GM23338 (cell line): ENCODE measurements around the gene TANGO6. TPM values are rescaled to one million over a fixed set of nuclear protein-coding genes. Genes with fewer than 3 reads are reported as not detected.

Source experiments
- ATAC-seq: fragments of 200-7000 bp; cut with Tn5 transposase; 3 replicates; pipeline ENCODE4 v1.9.1; 2020
- DNase-seq: peaks from one replicate; pipeline ENCODE4 v3.0.0-alpha.2; 2015; ENCODE audit warnings: low spot score
- H2AFZ ChIP-seq: fragments of 200-600 bp; sonication (generic); 2 replicates; pipeline ENCODE4 v1.8.0; 2016; ENCODE audit warnings: antibody characterized with exemption, mild to moderate bottlenecking, moderate library complexity
- H3F3A ChIP-seq: fragments of 200-600 bp; sonication (generic); replicated peaks from 2 replicates; pipeline ENCODE4 v1.8.0; 2017; ENCODE audit warnings: antibody characterized with exemption, mixed run types, low read depth
- H3K27ac ChIP-seq: fragments of 200-600 bp; sonication (generic); 2 replicates; pipeline ENCODE4 v1.6.1; 2016; ENCODE audit warnings: low read depth
- H3K27me3 ChIP-seq: fragments of 200-600 bp; sonication (generic); 2 replicates; pipeline ENCODE4 v1.8.0; 2016; ENCODE audit warnings: mild to moderate bottlenecking, mixed run types, moderate library complexity; ENCODE audit not compliant: insufficient read depth
- H3K36me3 ChIP-seq: fragments of 200-600 bp; sonication (generic); 2 replicates; pipeline ENCODE4 v1.8.0; 2016; ENCODE audit warnings: mild to moderate bottlenecking; ENCODE audit not compliant: insufficient read depth
- H3K4me1 ChIP-seq: fragments of 200-600 bp; sonication (generic); 2 replicates; pipeline ENCODE4 v1.8.0; 2016; ENCODE audit warnings: mild to moderate bottlenecking, moderate library complexity; ENCODE audit not compliant: insufficient read depth
- H3K4me2 ChIP-seq: fragments of 200-600 bp; sonication (generic); 2 replicates; pipeline ENCODE4 v1.7.1; 2017; ENCODE audit warnings: mixed run types
- H3K4me3 ChIP-seq: fragments of 200-600 bp; sonication (generic); 2 replicates; pipeline ENCODE4 v1.6.1; 2016; ENCODE audit warnings: mixed run types
- H3K79me2 ChIP-seq: fragments of 200-600 bp; sonication (generic); replicated peaks from 2 replicates; pipeline ENCODE4 v1.8.0; 2017; ENCODE audit warnings: mild to moderate bottlenecking; ENCODE audit not compliant: insufficient read depth
- H3K9me2 ChIP-seq: fragments of 200-600 bp; sonication (generic); 2 replicates; pipeline ENCODE4 v1.8.0; 2017; ENCODE audit not compliant: insufficient read depth
- H4K20me1 ChIP-seq: fragments of 200-600 bp; sonication (generic); replicated peaks from 2 replicates; pipeline ENCODE4 v1.8.0; 2017; ENCODE audit warnings: mild to moderate bottlenecking; ENCODE audit not compliant: insufficient read depth
- H3K27ac Mint-ChIP-seq: 2 replicates; pipeline ENCODE4 v1.8.0; 2020; ENCODE audit warnings: inconsistent platforms, mild to moderate bottlenecking, moderate library complexity, mixed read lengths
- H3K27me3 Mint-ChIP-seq: 3 replicates; pipeline ENCODE4 v1.8.0; 2022; ENCODE audit warnings: low read depth, mild to moderate bottlenecking, moderate library complexity, mixed read lengths, inconsistent platforms; ENCODE audit not compliant: insufficient read depth, poor library complexity
- H3K36me3 Mint-ChIP-seq: 3 replicates; pipeline ENCODE4 v1.8.0; 2021; ENCODE audit warnings: low read depth, mild to moderate bottlenecking, inconsistent platforms, moderate library complexity, mixed read lengths
- H3K4me1 Mint-ChIP-seq: 3 replicates; pipeline ENCODE4 v1.8.0; 2020; ENCODE audit warnings: mild to moderate bottlenecking, inconsistent platforms, mixed read lengths
- H3K4me3 Mint-ChIP-seq: 3 replicates; pipeline ENCODE4 v1.8.0; 2021; ENCODE audit warnings: moderate library complexity, mild to moderate bottlenecking, inconsistent platforms, mixed read lengths
- H3K9me3 Mint-ChIP-seq: 3 replicates; pipeline ENCODE4 v1.8.0; 2020; ENCODE audit warnings: moderate library complexity, mild to moderate bottlenecking, inconsistent platforms, mixed read lengths
- STAT1 ChIP-seq: IDR thresholded peaks from one replicate; pipeline ENCODE4 v1.6.1; 2016; ENCODE audit warnings: antibody characterized with exemption; ENCODE audit not compliant: unreplicated experiment
- ZNF114 ChIP-seq: fragments of 250-450 bp; sonication (Bioruptor Pico); IDR thresholded peaks from 2 replicates; pipeline ENCODE4 v1.5.0; 2020; ENCODE audit warnings: mild to moderate bottlenecking, moderate library complexity
- ZNF331 ChIP-seq: fragments of 250-450 bp; sonication (Bioruptor Pico); IDR thresholded peaks from 2 replicates; pipeline ENCODE4 v1.5.0; 2020; ENCODE audit warnings: low read depth, mild to moderate bottlenecking, moderate library complexity
- polyA plus RNA-seq: library from polyadenylated mRNA; unstranded; fragments of >200 nt; fragmentation: Nextera tagmentation; extraction: Ambion mirVana; gene quantifications from 2 replicates; pipeline ENCODE4 v1.2.1, GENCODE V29; 2016
- total RNA-seq: library from RNA; depleted of rRNA; stranded (reverse); fragments of >200 nt; shearing (Covaris generic); gene quantifications from 2 replicates; pipeline ENCODE4 v1.2.3, GENCODE V29; 2014
- TF ChIP-seq, protein P1 (sequence below): IDR thresholded peaks from 2 replicates; pipeline ENCODE4 v1.6.1; 2016; ENCODE audit warnings: antibody characterized with exemption
- TF ChIP-seq, protein P2 (sequence below): IDR thresholded peaks from one replicate; pipeline ENCODE4 v1.6.1; 2018; ENCODE audit warnings: antibody characterized with exemption; ENCODE audit not compliant: unreplicated experiment
- TF ChIP-seq, protein P3 (sequence below): fragments of 250-450 bp; sonication (Bioruptor Pico); IDR thresholded peaks from 2 replicates; pipeline ENCODE4 v1.5.0; 2020; ENCODE audit warnings: mild to moderate bottlenecking, moderate library complexity

Gene TANGO6
- total and polyA plus RNA-seq, 2 experiments from 2014 or later, result 7.2 to 23.2 TPM

DNA sequence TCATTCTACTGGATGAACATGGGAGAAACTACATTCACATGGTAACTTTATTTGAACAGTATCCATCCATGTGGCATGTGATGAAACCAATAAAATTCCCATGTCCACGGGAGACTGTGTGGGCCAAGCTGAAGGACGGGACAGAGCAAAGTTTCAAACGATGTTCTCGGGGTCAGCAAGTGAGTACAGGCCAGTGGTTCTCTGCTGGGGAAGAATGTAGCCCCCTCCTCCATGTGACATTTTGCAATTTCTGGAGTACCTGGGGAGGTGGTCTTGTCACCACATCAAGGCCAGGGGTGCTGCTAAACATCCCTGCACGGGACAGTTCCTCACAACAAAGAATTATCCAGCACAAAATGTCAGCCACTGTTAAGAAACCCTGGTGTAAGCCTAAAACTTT lies 7.4 kb upstream of the TANGO6 start:
- no peak overlapping the region for H3K27ac Mint-ChIP-seq
- TF ChIP-seq, protein P1, sequence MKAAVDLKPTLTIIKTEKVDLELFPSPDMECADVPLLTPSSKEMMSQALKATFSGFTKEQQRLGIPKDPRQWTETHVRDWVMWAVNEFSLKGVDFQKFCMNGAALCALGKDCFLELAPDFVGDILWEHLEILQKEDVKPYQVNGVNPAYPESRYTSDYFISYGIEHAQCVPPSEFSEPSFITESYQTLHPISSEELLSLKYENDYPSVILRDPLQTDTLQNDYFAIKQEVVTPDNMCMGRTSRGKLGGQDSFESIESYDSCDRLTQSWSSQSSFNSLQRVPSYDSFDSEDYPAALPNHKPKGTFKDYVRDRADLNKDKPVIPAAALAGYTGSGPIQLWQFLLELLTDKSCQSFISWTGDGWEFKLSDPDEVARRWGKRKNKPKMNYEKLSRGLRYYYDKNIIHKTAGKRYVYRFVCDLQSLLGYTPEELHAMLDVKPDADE, result no peak
- TF ChIP-seq, protein P2, sequence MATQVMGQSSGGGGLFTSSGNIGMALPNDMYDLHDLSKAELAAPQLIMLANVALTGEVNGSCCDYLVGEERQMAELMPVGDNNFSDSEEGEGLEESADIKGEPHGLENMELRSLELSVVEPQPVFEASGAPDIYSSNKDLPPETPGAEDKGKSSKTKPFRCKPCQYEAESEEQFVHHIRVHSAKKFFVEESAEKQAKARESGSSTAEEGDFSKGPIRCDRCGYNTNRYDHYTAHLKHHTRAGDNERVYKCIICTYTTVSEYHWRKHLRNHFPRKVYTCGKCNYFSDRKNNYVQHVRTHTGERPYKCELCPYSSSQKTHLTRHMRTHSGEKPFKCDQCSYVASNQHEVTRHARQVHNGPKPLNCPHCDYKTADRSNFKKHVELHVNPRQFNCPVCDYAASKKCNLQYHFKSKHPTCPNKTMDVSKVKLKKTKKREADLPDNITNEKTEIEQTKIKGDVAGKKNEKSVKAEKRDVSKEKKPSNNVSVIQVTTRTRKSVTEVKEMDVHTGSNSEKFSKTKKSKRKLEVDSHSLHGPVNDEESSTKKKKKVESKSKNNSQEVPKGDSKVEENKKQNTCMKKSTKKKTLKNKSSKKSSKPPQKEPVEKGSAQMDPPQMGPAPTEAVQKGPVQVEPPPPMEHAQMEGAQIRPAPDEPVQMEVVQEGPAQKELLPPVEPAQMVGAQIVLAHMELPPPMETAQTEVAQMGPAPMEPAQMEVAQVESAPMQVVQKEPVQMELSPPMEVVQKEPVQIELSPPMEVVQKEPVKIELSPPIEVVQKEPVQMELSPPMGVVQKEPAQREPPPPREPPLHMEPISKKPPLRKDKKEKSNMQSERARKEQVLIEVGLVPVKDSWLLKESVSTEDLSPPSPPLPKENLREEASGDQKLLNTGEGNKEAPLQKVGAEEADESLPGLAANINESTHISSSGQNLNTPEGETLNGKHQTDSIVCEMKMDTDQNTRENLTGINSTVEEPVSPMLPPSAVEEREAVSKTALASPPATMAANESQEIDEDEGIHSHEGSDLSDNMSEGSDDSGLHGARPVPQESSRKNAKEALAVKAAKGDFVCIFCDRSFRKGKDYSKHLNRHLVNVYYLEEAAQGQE, result no peak
- TF ChIP-seq ZNF114 (no peak), STAT1 (no peak), ZNF331 (CRISPR knock-in tag) (no peak)
- TF ChIP-seq, protein P3, sequence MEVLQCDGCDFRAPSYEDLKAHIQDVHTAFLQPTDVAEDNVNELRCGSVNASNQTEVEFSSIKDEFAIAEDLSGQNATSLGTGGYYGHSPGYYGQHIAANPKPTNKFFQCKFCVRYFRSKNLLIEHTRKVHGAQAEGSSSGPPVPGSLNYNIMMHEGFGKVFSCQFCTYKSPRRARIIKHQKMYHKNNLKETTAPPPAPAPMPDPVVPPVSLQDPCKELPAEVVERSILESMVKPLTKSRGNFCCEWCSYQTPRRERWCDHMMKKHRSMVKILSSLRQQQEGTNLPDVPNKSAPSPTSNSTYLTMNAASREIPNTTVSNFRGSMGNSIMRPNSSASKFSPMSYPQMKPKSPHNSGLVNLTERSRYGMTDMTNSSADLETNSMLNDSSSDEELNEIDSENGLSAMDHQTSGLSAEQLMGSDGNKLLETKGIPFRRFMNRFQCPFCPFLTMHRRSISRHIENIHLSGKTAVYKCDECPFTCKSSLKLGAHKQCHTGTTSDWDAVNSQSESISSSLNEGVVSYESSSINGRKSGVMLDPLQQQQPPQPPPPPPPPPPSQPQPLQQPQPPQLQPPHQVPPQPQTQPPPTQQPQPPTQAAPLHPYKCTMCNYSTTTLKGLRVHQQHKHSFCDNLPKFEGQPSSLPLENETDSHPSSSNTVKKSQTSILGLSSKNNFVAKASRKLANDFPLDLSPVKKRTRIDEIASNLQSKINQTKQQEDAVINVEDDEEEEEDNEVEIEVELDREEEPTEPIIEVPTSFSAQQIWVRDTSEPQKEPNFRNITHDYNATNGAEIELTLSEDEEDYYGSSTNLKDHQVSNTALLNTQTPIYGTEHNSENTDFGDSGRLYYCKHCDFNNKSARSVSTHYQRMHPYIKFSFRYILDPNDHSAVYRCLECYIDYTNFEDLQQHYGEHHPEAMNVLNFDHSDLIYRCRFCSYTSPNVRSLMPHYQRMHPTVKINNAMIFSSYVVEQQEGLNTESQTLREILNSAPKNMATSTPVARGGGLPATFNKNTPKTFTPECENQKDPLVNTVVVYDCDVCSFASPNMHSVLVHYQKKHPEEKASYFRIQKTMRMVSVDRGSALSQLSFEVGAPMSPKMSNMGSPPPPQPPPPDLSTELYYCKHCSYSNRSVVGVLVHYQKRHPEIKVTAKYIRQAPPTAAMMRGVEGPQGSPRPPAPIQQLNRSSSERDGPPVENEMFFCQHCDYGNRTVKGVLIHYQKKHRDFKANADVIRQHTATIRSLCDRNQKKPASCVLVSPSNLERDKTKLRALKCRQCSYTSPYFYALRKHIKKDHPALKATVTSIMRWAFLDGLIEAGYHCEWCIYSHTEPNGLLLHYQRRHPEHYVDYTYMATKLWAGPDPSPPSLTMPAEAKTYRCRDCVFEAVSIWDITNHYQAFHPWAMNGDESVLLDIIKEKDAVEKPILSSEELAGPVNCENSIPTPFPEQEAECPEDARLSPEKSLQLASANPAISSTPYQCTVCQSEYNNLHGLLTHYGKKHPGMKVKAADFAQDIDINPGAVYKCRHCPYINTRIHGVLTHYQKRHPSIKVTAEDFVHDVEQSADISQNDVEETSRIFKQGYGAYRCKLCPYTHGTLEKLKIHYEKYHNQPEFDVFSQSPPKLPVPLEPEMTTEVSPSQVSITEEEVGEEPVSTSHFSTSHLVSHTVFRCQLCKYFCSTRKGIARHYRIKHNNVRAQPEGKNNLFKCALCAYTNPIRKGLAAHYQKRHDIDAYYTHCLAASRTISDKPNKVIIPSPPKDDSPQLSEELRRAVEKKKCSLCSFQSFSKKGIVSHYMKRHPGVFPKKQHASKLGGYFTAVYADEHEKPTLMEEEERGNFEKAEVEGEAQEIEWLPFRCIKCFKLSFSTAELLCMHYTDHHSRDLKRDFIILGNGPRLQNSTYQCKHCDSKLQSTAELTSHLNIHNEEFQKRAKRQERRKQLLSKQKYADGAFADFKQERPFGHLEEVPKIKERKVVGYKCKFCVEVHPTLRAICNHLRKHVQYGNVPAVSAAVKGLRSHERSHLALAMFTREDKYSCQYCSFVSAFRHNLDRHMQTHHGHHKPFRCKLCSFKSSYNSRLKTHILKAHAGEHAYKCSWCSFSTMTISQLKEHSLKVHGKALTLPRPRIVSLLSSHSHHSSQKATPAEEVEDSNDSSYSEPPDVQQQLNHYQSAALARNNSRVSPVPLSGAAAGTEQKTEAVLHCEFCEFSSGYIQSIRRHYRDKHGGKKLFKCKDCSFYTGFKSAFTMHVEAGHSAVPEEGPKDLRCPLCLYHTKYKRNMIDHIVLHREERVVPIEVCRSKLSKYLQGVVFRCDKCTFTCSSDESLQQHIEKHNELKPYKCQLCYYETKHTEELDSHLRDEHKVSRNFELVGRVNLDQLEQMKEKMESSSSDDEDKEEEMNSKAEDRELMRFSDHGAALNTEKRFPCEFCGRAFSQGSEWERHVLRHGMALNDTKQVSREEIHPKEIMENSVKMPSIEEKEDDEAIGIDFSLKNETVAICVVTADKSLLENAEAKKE, result no peak
- H3K36me3 Mint-ChIP-seq, result peaks cover 48% of the 10 kb centered on the region
- Histone ChIP-seq H2AFZ (no peak overlapping the region), H3K36me3 (peaks cover 34% of the 10 kb centered on the region), H3K27me3 (no peaks in the 10 kb centered on the region), H3F3A (0 out of 2 replicates have a peak, but pooled peaks cover 4% of the 10 kb centered on the region), H4K20me1 (no peaks in the 10 kb centered on the region), H3K79me2 (no peaks in the 10 kb centered on the region), H3K4me3 (no peak overlapping the region), H3K27ac (no peak overlapping the region), H3K9me2 (no peaks in the 10 kb centered on the region), H3K4me1 (no peaks in the 10 kb centered on the region), H3K4me2 (no peak overlapping the region)
- no peaks in the 10 kb centered on the region for H3K9me3 Mint-ChIP-seq
- no peak overlapping the region for H3K4me3 Mint-ChIP-seq
- DNase-seq (no peak), ATAC-seq (no peak)
- peaks cover 7% of the 10 kb centered on the region for H3K27me3 Mint-ChIP-seq
- no peaks in the 10 kb centered on the region for H3K4me1 Mint-ChIP-seq
